HepG2 (cell line): ENCODE measurements around the gene ALX3. TPM values are rescaled to one million over a fixed set of nuclear protein-coding genes. Genes with fewer than 3 reads are reported as not detected.

Experiments
- ATAC-seq: fragments of 200-7000 bp; cut with Tn5 transposase; 3 replicates; pipeline ENCODE4 v1.9.1; 2020; ENCODE audit warnings: mild to moderate bottlenecking, moderate library complexity
- BruUV-seq: library from RNA; stranded (reverse); fragments of 400-500 nt; replicated peaks from 2 replicates; lab custom pipeline; 2021; lab: Mats Ljungman, UMichigan
- CTCF ChIA-PET: fragments of 300-600 bp; formaldehyde crosslinking; extraction: SDS; loops from one replicate; lab custom pipeline; 2021; ENCODE audit warnings: low total read pairs, inconsistent platforms, low intra/inter-chr PET ratio; lab: Yijun Ruan, JAX
- POLR2A ChIA-PET: fragments of 350-600 bp; sonication (Branson Sonifier 250); formaldehyde crosslinking; loops from one replicate; lab custom pipeline; 2020; ENCODE audit warnings: antibody characterized with exemption, inconsistent platforms; lab: Yijun Ruan, JAX
- DNase-seq: peaks from one replicate; pipeline ENCODE4 v3.0.0-alpha.2; 2015; ENCODE audit warnings: low spot score
- FAIRE-seq: peaks from 3 replicates; lab custom pipeline; 2011; peaks lifted over from hg19 to GRCh38; lab: Jason Lieb, UNC
- H2AFZ ChIP-seq: one replicate; pipeline ENCODE4 v1.6.1; 2011; ENCODE audit warnings: low read length, inconsistent platforms
- H3K27ac ChIP-seq: fragments of 300-600 bp; 3 replicates; pipeline ENCODE4 v1.8.0; 2011; ENCODE audit warnings: mixed run types, mild to moderate bottlenecking, mixed read lengths, low read length, inconsistent platforms; ENCODE audit not compliant: insufficient read depth; ENCODE audit errors: extremely low read length
- H3K27me3 ChIP-seq, 2 experiments: fragments of 200-600 bp in 1 of 2; 2 replicates in 1 of 2; 3 replicates in 1 of 2; pipeline versions ENCODE4 v1.6.0 to v1.8.0; 2011; ENCODE audit warnings: low read length in 2 of 2, mild to moderate bottlenecking in 2 of 2, moderate library complexity in 2 of 2, inconsistent platforms in 1 of 2; ENCODE audit not compliant: insufficient read depth in 2 of 2, control insufficient read depth in 1 of 2
- H3K36me3 ChIP-seq, 2 experiments: fragments of 200-600 bp in 1 of 2; replicated peaks in 1 of 2; 2 replicates in 1 of 2; 3 replicates in 1 of 2; pipeline versions ENCODE4 v1.5.1 to v1.8.0; 2011; ENCODE audit warnings: low read length in 2 of 2, inconsistent platforms in 1 of 2; ENCODE audit not compliant: insufficient read depth in 2 of 2, control insufficient read depth in 1 of 2
- H3K4me1 ChIP-seq: 2 replicates; pipeline ENCODE4 v1.5.1; 2012; ENCODE audit warnings: low read length, inconsistent platforms; ENCODE audit not compliant: insufficient read depth
- H3K4me2 ChIP-seq: 2 replicates; pipeline ENCODE4 v1.6.0; 2011; ENCODE audit warnings: low read depth, low read length, inconsistent platforms
- H3K4me3 ChIP-seq, 3 experiments: fragments of 200-600 bp in 1 of 3; sonication (generic), shearing (Covaris generic) in 1 of 3; replicated peaks in 1 of 3; 2 replicates each; pipeline ENCODE4 v1.5.1; 2011 to 2016; ENCODE audit warnings: low read length in 3 of 3, inconsistent platforms in 2 of 3, low read depth in 2 of 3, mild to moderate bottlenecking in 2 of 3, control low read depth in 1 of 3, mixed read lengths in 1 of 3; ENCODE audit not compliant: insufficient read depth in 1 of 3
- H3K79me2 ChIP-seq: one replicate; pipeline ENCODE4 v1.6.1; 2011; ENCODE audit warnings: low read length, inconsistent platforms; ENCODE audit not compliant: insufficient read depth
- H3K9ac ChIP-seq: 2 replicates; pipeline ENCODE4 v1.6.0; 2011; ENCODE audit warnings: mild to moderate bottlenecking, low read depth, low read length, inconsistent platforms; ENCODE audit not compliant: insufficient read depth
- H3K9me3 ChIP-seq: 2 replicates; pipeline ENCODE4 v1.5.1; 2012; ENCODE audit warnings: mild to moderate bottlenecking, low read length
- H4K20me1 ChIP-seq: 2 replicates; pipeline ENCODE4 v1.6.0; 2011; ENCODE audit warnings: inconsistent platforms, mild to moderate bottlenecking, low read length, moderate library complexity; ENCODE audit not compliant: insufficient read depth
- CREB1 ChIP-seq, 2 experiments: fragments of 450-650 bp in 1 of 2; IDR thresholded peaks; 2 replicates each; pipeline ENCODE4 v1.6.1; 2016 to 2017; ENCODE audit warnings: control low read depth in 1 of 2, mild to moderate bottlenecking in 1 of 2, missing compliant biosample characterization in 1 of 2, missing genetic modification characterization in 1 of 2
- FOXO1 ChIP-seq: sonication (generic); formaldehyde crosslinking; IDR thresholded peaks from 2 replicates; pipeline ENCODE4 v1.4.0; 2020; ENCODE audit warnings: missing genetic modification reagents
- HMGA1 ChIP-seq: sonication (generic); formaldehyde crosslinking; conservative IDR thresholded peaks from 2 replicates; pipeline ENCODE4 v1.4.0; 2020; ENCODE audit warnings: missing genetic modification reagents
- HNF1B ChIP-seq: sonication (generic); formaldehyde crosslinking; IDR thresholded peaks from 2 replicates; pipeline ENCODE4 v1.5.1; 2020; ENCODE audit warnings: mild to moderate bottlenecking, moderate library complexity, missing genetic modification reagents
- JDP2 ChIP-seq: sonication (generic); formaldehyde crosslinking; IDR thresholded peaks from 2 replicates; pipeline ENCODE4 v1.8.1; 2022; ENCODE audit warnings: missing genetic modification reagents, borderline replicate concordance
- KMT2A ChIP-seq: sonication (generic); formaldehyde crosslinking; IDR thresholded peaks from 2 replicates; pipeline ENCODE4 v1.4.0; 2020; ENCODE audit warnings: missing genetic modification reagents
- MBNL3 ChIP-seq: fragments of 250-450 bp; sonication (Bioruptor Pico); conservative IDR thresholded peaks from 2 replicates; pipeline ENCODE4 v1.8.0; 2022; ENCODE audit warnings: mild to moderate bottlenecking, inconsistent platforms
- NFYB ChIP-seq: sonication (generic); formaldehyde crosslinking; IDR thresholded peaks from 2 replicates; pipeline ENCODE4 v1.4.0; 2020; ENCODE audit warnings: missing genetic modification reagents
- RBAK ChIP-seq: sonication (generic); formaldehyde crosslinking; IDR thresholded peaks from 2 replicates; pipeline ENCODE4 v1.5.1; 2020; ENCODE audit warnings: mild to moderate bottlenecking, missing genetic modification reagents
- THAP8 ChIP-seq: sonication (generic); formaldehyde crosslinking; IDR thresholded peaks from 2 replicates; pipeline ENCODE4 v1.5.1; 2020; ENCODE audit warnings: missing genetic modification reagents, mild to moderate bottlenecking, borderline replicate concordance
- TRIM24 ChIP-seq: sonication (generic); formaldehyde crosslinking; IDR thresholded peaks from 2 replicates; pipeline ENCODE4 v1.8.0; 2022; ENCODE audit warnings: mild to moderate bottlenecking, missing genetic modification reagents
- YEATS2 ChIP-seq: sonication (generic); formaldehyde crosslinking; IDR thresholded peaks from 2 replicates; pipeline ENCODE4 v1.4.0; 2020; ENCODE audit warnings: missing genetic modification reagents, borderline replicate concordance
- ZNF143 ChIP-seq: sonication (generic); formaldehyde crosslinking; IDR thresholded peaks from 2 replicates; pipeline ENCODE4 v1.4.0; 2020; ENCODE audit warnings: missing genetic modification reagents
- ZNF430 ChIP-seq: sonication (generic); formaldehyde crosslinking; IDR thresholded peaks from 2 replicates; pipeline ENCODE4 v1.9.0; 2021; ENCODE audit warnings: mild to moderate bottlenecking, missing genetic modification reagents
- ZNF451 ChIP-seq: sonication (generic); formaldehyde crosslinking; IDR thresholded peaks from 2 replicates; pipeline ENCODE4 v1.5.0; 2020; ENCODE audit warnings: mild to moderate bottlenecking, missing genetic modification reagents
- ZNF501 ChIP-seq: sonication (generic); formaldehyde crosslinking; IDR thresholded peaks from 2 replicates; pipeline ENCODE4 v1.5.1; 2020; ENCODE audit warnings: mild to moderate bottlenecking, moderate library complexity, missing genetic modification reagents
- ZNF878 ChIP-seq: sonication (generic); formaldehyde crosslinking; IDR thresholded peaks from 2 replicates; pipeline ENCODE4 v1.8.1; 2023; ENCODE audit warnings: mild to moderate bottlenecking, missing genetic modification reagents, moderate library complexity
- ZSCAN31 ChIP-seq: sonication (generic); formaldehyde crosslinking; IDR thresholded peaks from 2 replicates; pipeline ENCODE4 v1.5.0; 2020; ENCODE audit warnings: low read depth, mild to moderate bottlenecking, missing genetic modification reagents
- WGBS: methylation state at CpG from one replicate; pipeline ENCODE4 v1.1.6; 2017; ENCODE audit warnings: low lambda C conversion rate; 5-methylcytosine and 5-hydroxymethylcytosine counted together
- in situ Hi-C: cut with HindIII; loops from 2 replicates; pipeline ENCODE4 v1.10.0; 2017; ENCODE audit warnings: low pct_unique_long_range_greater_than_20kb; ENCODE audit not compliant: extremely low pct_ligation_motif_present
- intact Hi-C: fragments of 100-400 bp; cut with micrococcal nuclease; formaldehyde crosslinking; loops from one replicate; pipeline ENCODE4 v1.10.0; 2022; ENCODE audit not compliant: unreplicated experiment
- polyA plus RNA-seq, 8 experiments: library from polyadenylated mRNA; depleted of rRNA in 3 of 8; stranded (reverse) in 7 of 8; unstranded in 1 of 8; fragments of >200 nt; fragmentation: Illumina TruSeq in 4 of 8; extraction: Trizol in 4 of 8; gene quantifications; 2 replicates each; pipeline versions ENCODE4 v1.2.1 to v1.2.3, GENCODE V29; 2011 to 2016; ENCODE audit warnings: low read depth in 4 of 8, missing spikeins in 1 of 8, mixed read lengths in 1 of 8; ENCODE audit not compliant: insufficient read depth in 1 of 8
- total RNA-seq, 5 experiments: library from RNA; depleted of rRNA; stranded (reverse); fragments of >200 nt; fragmentation: Illumina TruSeq; extraction: Trizol; gene quantifications; 2 replicates each; pipeline ENCODE4 v1.2.3, GENCODE V29; 2016; ENCODE audit warnings: low read depth in 1 of 5

ALX3 gene
- total and polyA plus RNA-seq, 2 of the 13 experiments (the other 11 are each of a cell fraction or from before 2014, with no cell fraction given) = not detected

- intact Hi-C loops = no loop called here
- 0 out of 2 replicates have a peak, but pooled peaks cover 3% of the 10 kb centered on the region for H4K20me1 ChIP-seq
- in situ Hi-C loops = no loop called here
- no peaks in the 10 kb centered on the region for H3K9me3 ChIP-seq
- peaks cover 23 to 54% of the 10 kb centered on the region in 2 experiments for H3K36me3 ChIP-seq
- TF ChIP-seq ZNF878 (no peak), FOXO1 (CRISPR knock-in tag) (no peak), RBAK (CRISPR knock-in tag) (no peak), JDP2 (CRISPR knock-in tag) (no peak), MBNL3 (CRISPR knock-in tag) (no peak)
- no peaks in the 10 kb centered on the region for H3K27me3 ChIP-seq
- 97% methylated on average over 3 of the region's 3 CpGs for WGBS
- peaks cover 17% of the 10 kb centered on the region for H3K4me1 ChIP-seq
- FAIRE-seq = no peak
- CTCF ChIA-PET = no interaction called here
- no peak overlapping the region for H3K4me2 ChIP-seq
- H3K79me2 ChIP-seq = no peaks in the 10 kb centered on the region
- BruUV-seq = no TSS peak
- no peak overlapping the region for H3K27ac ChIP-seq
- no peak overlapping the region for H2AFZ ChIP-seq
- H3K4me3 ChIP-seq = no peak overlapping the region
- H3K9ac ChIP-seq = no peak overlapping the region
- DNase-seq = no peak
- no peak for ATAC-seq
- POLR2A ChIA-PET = no interaction called here
Measured at GRCh38 chr1:110056776-110057175, 13.7 kb downstream of the ALX3 start.

GRCh38 chr1:110056285-110056683, 14.2 kb downstream of the ALX3 start:
- H2AFZ ChIP-seq = no peak overlapping the region
- POLR2A ChIA-PET = no interaction called here
- FAIRE-seq = no peak
- H3K9me3 ChIP-seq = no peaks in the 10 kb centered on the region
- no peak overlapping the region for H3K4me2 ChIP-seq
- over 99% methylated on average over 4 of the region's 4 CpGs for WGBS
- no peak for TF ChIP-seq ZSCAN31 (CRISPR knock-in tag)
- no peak for TF ChIP-seq YEATS2 (CRISPR knock-in tag)
- TF ChIP-seq KMT2A (CRISPR knock-in tag) = no peak
- no peak for TF ChIP-seq HMGA1
- TF ChIP-seq TRIM24 (CRISPR knock-in tag) = no peak
- TF ChIP-seq ZNF501 (CRISPR knock-in tag) = no peak
- TF ChIP-seq NFYB (CRISPR knock-in tag) = no peak
- no peak for TF ChIP-seq ZNF451 (CRISPR knock-in tag)
- TF ChIP-seq ZNF143 (CRISPR knock-in tag) = no peak
- no peak for TF ChIP-seq HNF1B (CRISPR knock-in tag)
- no peak for TF ChIP-seq THAP8
- TF ChIP-seq CREB1 (IDR thresholded peaks at IDR 0.05) = no peak
- no peak for TF ChIP-seq CREB1 (CRISPR knock-in tag; IDR thresholded peaks at IDR 0.05)
- no peak for TF ChIP-seq ZNF430
- TF ChIP-seq, all 625 proteins: peak for 0
- H3K4me1 ChIP-seq = peaks cover 17% of the 10 kb centered on the region
- no TSS peak for BruUV-seq
- peaks cover 27 to 57% of the 10 kb centered on the region in 2 experiments for H3K36me3 ChIP-seq
- DNase-seq = no peak
- in situ Hi-C loops (no loop called here), intact Hi-C loops (no loop called here)
- no peaks in the 10 kb centered on the region for H3K27me3 ChIP-seq
- H4K20me1 ChIP-seq = 0 out of 2 replicates have a peak, but pooled peaks cover 3% of the 10 kb centered on the region
- no peak overlapping the region for H3K27ac ChIP-seq
- no peak overlapping the region for H3K4me3 ChIP-seq
- H3K79me2 ChIP-seq = no peaks in the 10 kb centered on the region
- CTCF ChIA-PET = no interaction called here
- no peak overlapping the region for H3K9ac ChIP-seq
- ATAC-seq = no peak
